ENCODE measurements around the gene TMEM40.

TMEM40 gene

DNA sequence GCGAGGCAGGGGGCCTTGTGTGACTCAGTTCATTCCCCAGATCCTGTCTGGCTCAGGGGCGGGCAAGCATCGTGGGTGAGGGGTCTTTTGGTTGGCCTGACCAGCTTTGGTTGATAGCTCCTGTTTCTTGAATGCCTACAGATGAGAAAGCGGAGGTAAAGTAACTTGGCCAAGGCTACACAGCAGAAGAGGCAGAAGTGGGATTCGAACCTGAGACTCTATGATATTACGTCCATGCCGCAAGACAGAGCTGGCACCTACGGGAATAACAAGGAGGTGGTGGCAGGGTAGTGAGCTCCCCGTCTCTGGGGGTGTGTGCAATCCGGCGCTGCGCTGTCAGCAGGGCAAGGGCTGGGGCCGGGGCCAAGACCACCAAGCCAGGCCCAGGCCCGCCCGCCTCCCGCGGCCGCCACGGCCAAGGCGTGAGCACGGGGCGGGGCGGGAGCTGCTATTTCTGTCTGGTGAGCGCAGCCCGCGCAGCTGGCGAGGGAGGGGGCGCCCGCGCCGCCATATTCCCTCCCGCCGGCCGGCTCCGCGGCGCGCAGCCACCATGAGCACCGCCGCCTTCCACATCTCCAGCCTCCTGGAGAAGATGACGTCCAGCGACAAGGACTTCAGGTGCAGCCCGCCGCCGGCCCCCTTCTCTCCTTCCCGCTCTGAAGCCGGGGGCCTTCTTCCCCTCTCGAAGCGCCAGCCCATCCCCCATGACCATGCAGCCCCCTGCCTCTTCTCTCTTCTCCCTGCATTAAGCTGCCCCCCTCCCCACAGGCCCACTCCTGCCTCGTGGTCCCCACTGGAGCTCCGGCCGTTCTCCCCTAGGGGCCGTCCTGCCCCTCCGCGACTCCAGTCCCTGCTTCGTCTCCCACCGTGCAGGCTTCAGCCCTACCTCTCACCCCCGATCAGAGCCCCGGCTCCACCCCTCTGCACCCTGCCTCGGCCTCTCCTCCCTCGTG lies 37.4 kb upstream of the TMEM40 start, which contains the start of gene CAND2 (continued):
- TF ChIP-seq, protein P1, sequence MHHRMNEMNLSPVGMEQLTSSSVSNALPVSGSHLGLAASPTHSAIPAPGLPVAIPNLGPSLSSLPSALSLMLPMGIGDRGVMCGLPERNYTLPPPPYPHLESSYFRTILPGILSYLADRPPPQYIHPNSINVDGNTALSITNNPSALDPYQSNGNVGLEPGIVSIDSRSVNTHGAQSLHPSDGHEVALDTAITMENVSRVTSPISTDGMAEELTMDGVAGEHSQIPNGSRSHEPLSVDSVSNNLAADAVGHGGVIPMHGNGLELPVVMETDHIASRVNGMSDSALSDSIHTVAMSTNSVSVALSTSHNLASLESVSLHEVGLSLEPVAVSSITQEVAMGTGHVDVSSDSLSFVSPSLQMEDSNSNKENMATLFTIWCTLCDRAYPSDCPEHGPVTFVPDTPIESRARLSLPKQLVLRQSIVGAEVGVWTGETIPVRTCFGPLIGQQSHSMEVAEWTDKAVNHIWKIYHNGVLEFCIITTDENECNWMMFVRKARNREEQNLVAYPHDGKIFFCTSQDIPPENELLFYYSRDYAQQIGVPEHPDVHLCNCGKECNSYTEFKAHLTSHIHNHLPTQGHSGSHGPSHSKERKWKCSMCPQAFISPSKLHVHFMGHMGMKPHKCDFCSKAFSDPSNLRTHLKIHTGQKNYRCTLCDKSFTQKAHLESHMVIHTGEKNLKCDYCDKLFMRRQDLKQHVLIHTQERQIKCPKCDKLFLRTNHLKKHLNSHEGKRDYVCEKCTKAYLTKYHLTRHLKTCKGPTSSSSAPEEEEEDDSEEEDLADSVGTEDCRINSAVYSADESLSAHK (tag by site-specific recombination; IDR thresholded peaks at IDR 0.05) = peak; percentile 13; the same call in 1 of the 2 replicates
- TF ChIP-seq, protein P2, sequence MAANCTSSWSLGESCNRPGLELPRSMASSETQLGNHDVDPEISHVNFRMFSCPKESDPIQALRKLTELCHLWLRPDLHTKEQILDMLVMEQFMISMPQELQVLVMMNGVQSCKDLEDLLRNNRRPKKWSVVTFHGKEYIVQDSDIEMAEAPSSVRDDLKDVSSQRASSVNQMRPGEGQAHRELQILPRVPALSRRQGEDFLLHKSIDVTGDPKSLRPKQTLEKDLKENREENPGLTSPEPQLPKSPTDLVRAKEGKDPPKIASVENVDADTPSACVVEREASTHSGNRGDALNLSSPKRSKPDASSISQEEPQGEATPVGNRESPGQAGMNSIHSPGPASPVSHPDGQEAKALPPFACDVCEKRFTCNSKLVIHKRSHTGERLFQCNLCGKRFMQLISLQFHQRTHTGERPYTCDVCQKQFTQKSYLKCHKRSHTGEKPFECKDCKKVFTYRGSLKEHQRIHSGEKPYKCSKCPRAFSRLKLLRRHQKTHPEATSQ (tag by site-specific recombination; IDR thresholded peaks at IDR 0.05) = peak; percentile 79
- TF ChIP-seq, protein P3, sequence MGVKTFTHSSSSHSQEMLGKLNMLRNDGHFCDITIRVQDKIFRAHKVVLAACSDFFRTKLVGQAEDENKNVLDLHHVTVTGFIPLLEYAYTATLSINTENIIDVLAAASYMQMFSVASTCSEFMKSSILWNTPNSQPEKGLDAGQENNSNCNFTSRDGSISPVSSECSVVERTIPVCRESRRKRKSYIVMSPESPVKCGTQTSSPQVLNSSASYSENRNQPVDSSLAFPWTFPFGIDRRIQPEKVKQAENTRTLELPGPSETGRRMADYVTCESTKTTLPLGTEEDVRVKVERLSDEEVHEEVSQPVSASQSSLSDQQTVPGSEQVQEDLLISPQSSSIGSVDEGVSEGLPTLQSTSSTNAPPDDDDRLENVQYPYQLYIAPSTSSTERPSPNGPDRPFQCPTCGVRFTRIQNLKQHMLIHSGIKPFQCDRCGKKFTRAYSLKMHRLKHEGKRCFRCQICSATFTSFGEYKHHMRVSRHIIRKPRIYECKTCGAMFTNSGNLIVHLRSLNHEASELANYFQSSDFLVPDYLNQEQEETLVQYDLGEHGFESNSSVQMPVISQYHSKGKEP (tag by site-specific recombination; IDR thresholded peaks at IDR 0.05) = 0 out of 2 replicates have a peak, but pooled peaks have one; percentile 24
- TF ChIP-seq ZNF324 (tag by site-specific recombination; IDR thresholded peaks at IDR 0.05) (peak; percentile 53; the same call in 1 of the 2 replicates), ZNF48 (tag by site-specific recombination; IDR thresholded peaks at IDR 0.05) (no peak), SETDB1 (IDR thresholded peaks at IDR 0.05; ENCODE audit: insufficient read length, low read length) (no peak), ZBTB48 (tag by site-specific recombination; IDR thresholded peaks at IDR 0.05) (peak; percentile 97), ZNF10 (tag by site-specific recombination; IDR thresholded peaks at IDR 0.05) (0 out of 2 replicates have a peak, but pooled peaks have one; percentile 24), ZNF23 (tag by site-specific recombination; IDR thresholded peaks at IDR 0.05; ENCODE audit: borderline replicate concordance) (no peak), ZNF585B (tag by site-specific recombination; IDR thresholded peaks at IDR 0.05) (no peak), ZNF266 (tag by site-specific recombination; IDR thresholded peaks at IDR 0.05; ENCODE audit: low read depth) (no peak), ZNF121 (tag by site-specific recombination; IDR thresholded peaks at IDR 0.05) (peak; percentile 60), ZNF311 (tag by site-specific recombination; IDR thresholded peaks at IDR 0.05; ENCODE audit: borderline replicate concordance) (no peak), ZNF707 (tag by site-specific recombination; IDR thresholded peaks at IDR 0.05) (no peak), HOXC10 (CRISPR knock-in tag; IDR thresholded peaks at IDR 0.05) (no peak), ZNF335 (tag by site-specific recombination; conservative IDR thresholded peaks at IDR 0.05) (peak; percentile 86), ZBTB8A (tag by site-specific recombination; IDR thresholded peaks at IDR 0.05) (peak; percentile 39; the same call in 1 of the 2 replicates), BCL11B (tag by site-specific recombination; IDR thresholded peaks at IDR 0.05; ENCODE audit: low read depth) (no peak), ZNF777 (tag by site-specific recombination; IDR thresholded peaks at IDR 0.05; ENCODE audit: borderline replicate concordance) (0 out of 2 replicates have a peak, but pooled peaks have one; percentile 58), ZNF350 (tag by site-specific recombination; IDR thresholded peaks at IDR 0.05) (no peak)
- TF ChIP-seq, protein P4, sequence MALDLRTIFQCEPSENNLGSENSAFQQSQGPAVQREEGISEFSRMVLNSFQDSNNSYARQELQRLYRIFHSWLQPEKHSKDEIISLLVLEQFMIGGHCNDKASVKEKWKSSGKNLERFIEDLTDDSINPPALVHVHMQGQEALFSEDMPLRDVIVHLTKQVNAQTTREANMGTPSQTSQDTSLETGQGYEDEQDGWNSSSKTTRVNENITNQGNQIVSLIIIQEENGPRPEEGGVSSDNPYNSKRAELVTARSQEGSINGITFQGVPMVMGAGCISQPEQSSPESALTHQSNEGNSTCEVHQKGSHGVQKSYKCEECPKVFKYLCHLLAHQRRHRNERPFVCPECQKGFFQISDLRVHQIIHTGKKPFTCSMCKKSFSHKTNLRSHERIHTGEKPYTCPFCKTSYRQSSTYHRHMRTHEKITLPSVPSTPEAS (tag by site-specific recombination; IDR thresholded peaks at IDR 0.05) = no peak
- TF ChIP-seq, protein P5, sequence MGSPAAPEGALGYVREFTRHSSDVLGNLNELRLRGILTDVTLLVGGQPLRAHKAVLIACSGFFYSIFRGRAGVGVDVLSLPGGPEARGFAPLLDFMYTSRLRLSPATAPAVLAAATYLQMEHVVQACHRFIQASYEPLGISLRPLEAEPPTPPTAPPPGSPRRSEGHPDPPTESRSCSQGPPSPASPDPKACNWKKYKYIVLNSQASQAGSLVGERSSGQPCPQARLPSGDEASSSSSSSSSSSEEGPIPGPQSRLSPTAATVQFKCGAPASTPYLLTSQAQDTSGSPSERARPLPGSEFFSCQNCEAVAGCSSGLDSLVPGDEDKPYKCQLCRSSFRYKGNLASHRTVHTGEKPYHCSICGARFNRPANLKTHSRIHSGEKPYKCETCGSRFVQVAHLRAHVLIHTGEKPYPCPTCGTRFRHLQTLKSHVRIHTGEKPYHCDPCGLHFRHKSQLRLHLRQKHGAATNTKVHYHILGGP (tag by site-specific recombination; IDR thresholded peaks at IDR 0.05) = no peak
- TF ChIP-seq, protein P6, sequence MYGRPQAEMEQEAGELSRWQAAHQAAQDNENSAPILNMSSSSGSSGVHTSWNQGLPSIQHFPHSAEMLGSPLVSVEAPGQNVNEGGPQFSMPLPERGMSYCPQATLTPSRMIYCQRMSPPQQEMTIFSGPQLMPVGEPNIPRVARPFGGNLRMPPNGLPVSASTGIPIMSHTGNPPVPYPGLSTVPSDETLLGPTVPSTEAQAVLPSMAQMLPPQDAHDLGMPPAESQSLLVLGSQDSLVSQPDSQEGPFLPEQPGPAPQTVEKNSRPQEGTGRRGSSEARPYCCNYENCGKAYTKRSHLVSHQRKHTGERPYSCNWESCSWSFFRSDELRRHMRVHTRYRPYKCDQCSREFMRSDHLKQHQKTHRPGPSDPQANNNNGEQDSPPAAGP (tag by site-specific recombination; IDR thresholded peaks at IDR 0.05) = peak; percentile 36; the same call in 1 of the 2 replicates
- TF ChIP-seq, protein P7, sequence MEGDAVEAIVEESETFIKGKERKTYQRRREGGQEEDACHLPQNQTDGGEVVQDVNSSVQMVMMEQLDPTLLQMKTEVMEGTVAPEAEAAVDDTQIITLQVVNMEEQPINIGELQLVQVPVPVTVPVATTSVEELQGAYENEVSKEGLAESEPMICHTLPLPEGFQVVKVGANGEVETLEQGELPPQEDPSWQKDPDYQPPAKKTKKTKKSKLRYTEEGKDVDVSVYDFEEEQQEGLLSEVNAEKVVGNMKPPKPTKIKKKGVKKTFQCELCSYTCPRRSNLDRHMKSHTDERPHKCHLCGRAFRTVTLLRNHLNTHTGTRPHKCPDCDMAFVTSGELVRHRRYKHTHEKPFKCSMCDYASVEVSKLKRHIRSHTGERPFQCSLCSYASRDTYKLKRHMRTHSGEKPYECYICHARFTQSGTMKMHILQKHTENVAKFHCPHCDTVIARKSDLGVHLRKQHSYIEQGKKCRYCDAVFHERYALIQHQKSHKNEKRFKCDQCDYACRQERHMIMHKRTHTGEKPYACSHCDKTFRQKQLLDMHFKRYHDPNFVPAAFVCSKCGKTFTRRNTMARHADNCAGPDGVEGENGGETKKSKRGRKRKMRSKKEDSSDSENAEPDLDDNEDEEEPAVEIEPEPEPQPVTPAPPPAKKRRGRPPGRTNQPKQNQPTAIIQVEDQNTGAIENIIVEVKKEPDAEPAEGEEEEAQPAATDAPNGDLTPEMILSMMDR (tag by site-specific recombination; IDR thresholded peaks at IDR 0.05) = no peak; the same call in 1 of the 2 replicates
- TF ChIP-seq, protein P8, sequence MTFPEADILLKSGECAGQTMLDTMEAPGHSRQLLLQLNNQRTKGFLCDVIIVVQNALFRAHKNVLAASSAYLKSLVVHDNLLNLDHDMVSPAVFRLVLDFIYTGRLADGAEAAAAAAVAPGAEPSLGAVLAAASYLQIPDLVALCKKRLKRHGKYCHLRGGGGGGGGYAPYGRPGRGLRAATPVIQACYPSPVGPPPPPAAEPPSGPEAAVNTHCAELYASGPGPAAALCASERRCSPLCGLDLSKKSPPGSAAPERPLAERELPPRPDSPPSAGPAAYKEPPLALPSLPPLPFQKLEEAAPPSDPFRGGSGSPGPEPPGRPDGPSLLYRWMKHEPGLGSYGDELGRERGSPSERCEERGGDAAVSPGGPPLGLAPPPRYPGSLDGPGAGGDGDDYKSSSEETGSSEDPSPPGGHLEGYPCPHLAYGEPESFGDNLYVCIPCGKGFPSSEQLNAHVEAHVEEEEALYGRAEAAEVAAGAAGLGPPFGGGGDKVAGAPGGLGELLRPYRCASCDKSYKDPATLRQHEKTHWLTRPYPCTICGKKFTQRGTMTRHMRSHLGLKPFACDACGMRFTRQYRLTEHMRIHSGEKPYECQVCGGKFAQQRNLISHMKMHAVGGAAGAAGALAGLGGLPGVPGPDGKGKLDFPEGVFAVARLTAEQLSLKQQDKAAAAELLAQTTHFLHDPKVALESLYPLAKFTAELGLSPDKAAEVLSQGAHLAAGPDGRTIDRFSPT (tag by site-specific recombination; IDR thresholded peaks at IDR 0.05) = peak; percentile 67

All from HEK293 (cell line).